Endodermal cell (in vitro differentiated cells): Measurements from ENCODE around the gene TECRL. TPM values are rescaled to one million over a fixed set of nuclear protein-coding genes. Genes with fewer than 3 reads are reported as not detected.

Experiments used
- DNase-seq: peaks from one replicate; pipeline ENCODE4 v3.0.0-alpha.2; 2017
- H3K27ac ChIP-seq: 2 replicates; pipeline ENCODE4 v1.5.1; 2013; ENCODE audit warnings: mild to moderate bottlenecking, low read depth, low read length, moderate library complexity
- H3K27me3 ChIP-seq: 2 replicates; pipeline ENCODE4 v1.6.1; 2013; ENCODE audit warnings: mild to moderate bottlenecking, low read length, moderate library complexity; ENCODE audit not compliant: insufficient read depth, control insufficient read depth, poor library complexity, severe bottlenecking
- H3K36me3 ChIP-seq: 2 replicates; pipeline ENCODE4 v1.7.0; 2013; ENCODE audit warnings: mild to moderate bottlenecking, low read length, moderate library complexity; ENCODE audit not compliant: control insufficient read depth, insufficient read depth
- H3K4me1 ChIP-seq: one replicate; pipeline ENCODE4 v1.7.0; 2013; ENCODE audit warnings: low read length; ENCODE audit not compliant: control insufficient read depth, insufficient read depth
- H3K4me3 ChIP-seq: 2 replicates; pipeline ENCODE4 v1.5.1; 2013; ENCODE audit warnings: mild to moderate bottlenecking, low read length, moderate library complexity
- H3K9ac ChIP-seq: 2 replicates; pipeline ENCODE4 v1.6.1; 2013; ENCODE audit warnings: mild to moderate bottlenecking, low read length, moderate library complexity; ENCODE audit not compliant: poor library complexity, severe bottlenecking; ENCODE audit errors: extremely low read depth
- H3K9me3 ChIP-seq: 2 replicates; pipeline ENCODE4 v1.6.1; 2013; ENCODE audit warnings: mild to moderate bottlenecking, low read length, moderate library complexity; ENCODE audit not compliant: control insufficient read depth
- H3K27ac Mint-ChIP-seq: 2 replicates; pipeline ENCODE4 v1.8.0; 2020; ENCODE audit warnings: mixed read lengths
- H3K27me3 Mint-ChIP-seq: 2 replicates; pipeline ENCODE4 v1.8.0; 2021; ENCODE audit warnings: mild to moderate bottlenecking, mixed read lengths; ENCODE audit not compliant: insufficient read depth
- H3K36me3 Mint-ChIP-seq: 2 replicates; pipeline ENCODE4 v1.8.0; 2020; ENCODE audit warnings: low read depth, mixed read lengths
- H3K4me1 Mint-ChIP-seq: 2 replicates; pipeline ENCODE4 v1.8.0; 2020; ENCODE audit warnings: mixed read lengths
- H3K4me3 Mint-ChIP-seq: 2 replicates; pipeline ENCODE4 v1.8.0; 2020; ENCODE audit warnings: mild to moderate bottlenecking, moderate library complexity, mixed read lengths
- H3K9me3 Mint-ChIP-seq: 2 replicates; pipeline ENCODE4 v1.8.0; 2020; ENCODE audit warnings: mild to moderate bottlenecking, mixed read lengths
- WGBS, 2 experiments: methylation state at CpG; one replicate each; pipeline versions ENCODE4 v1.1.5 to v1.1.7; 2013; ENCODE audit warnings: missing lambda C conversion rate in 2 of 2, mixed read lengths in 1 of 2; ENCODE audit not compliant: insufficient coverage in 1 of 2, insufficient read length in 1 of 2; 5-methylcytosine and 5-hydroxymethylcytosine counted together
- total RNA-seq, 2 donors: library from RNA; stranded (reverse); fragmentation: NEBNext Ultra II Directional in 1 of 2; extraction: Animal tissue kit (Norgen Biotek cat#: 25700) in 1 of 2; gene quantifications; 2 replicates in 1 of 2; 3 replicates in 1 of 2; pipeline ENCODE4 v1.2.1, GENCODE V29; 2021
- TF ChIP-seq, protein P1 (sequence below): fragments of 200-600 bp; sonication (generic); conservative IDR thresholded peaks from 2 replicates; pipeline ENCODE4 v1.5.0; 2021; ENCODE audit warnings: antibody characterized with exemption, mild to moderate bottlenecking

Gene TECRL
- total RNA-seq, 2 donors from 2014 or later = not detected

GRCh38 chr4:64417974-64418373 lies 8.7 kb upstream of the TECRL start:
- Histone ChIP-seq H3K9me3 (no peaks in the 10 kb centered on the region), H3K4me1 (no peaks in the 10 kb centered on the region), H3K27ac (no peak overlapping the region), H3K36me3 (no peaks in the 10 kb centered on the region), H3K27me3 (no peaks in the 10 kb centered on the region), H3K9ac (no peak overlapping the region), H3K4me3 (no peak overlapping the region)
- TF ChIP-seq, protein P1, sequence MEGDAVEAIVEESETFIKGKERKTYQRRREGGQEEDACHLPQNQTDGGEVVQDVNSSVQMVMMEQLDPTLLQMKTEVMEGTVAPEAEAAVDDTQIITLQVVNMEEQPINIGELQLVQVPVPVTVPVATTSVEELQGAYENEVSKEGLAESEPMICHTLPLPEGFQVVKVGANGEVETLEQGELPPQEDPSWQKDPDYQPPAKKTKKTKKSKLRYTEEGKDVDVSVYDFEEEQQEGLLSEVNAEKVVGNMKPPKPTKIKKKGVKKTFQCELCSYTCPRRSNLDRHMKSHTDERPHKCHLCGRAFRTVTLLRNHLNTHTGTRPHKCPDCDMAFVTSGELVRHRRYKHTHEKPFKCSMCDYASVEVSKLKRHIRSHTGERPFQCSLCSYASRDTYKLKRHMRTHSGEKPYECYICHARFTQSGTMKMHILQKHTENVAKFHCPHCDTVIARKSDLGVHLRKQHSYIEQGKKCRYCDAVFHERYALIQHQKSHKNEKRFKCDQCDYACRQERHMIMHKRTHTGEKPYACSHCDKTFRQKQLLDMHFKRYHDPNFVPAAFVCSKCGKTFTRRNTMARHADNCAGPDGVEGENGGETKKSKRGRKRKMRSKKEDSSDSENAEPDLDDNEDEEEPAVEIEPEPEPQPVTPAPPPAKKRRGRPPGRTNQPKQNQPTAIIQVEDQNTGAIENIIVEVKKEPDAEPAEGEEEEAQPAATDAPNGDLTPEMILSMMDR = no peak
- Mint-ChIP-seq H3K9me3 (no peaks in the 10 kb centered on the region), H3K4me3 (no peak overlapping the region), H3K4me1 (peaks cover 3% of the 10 kb centered on the region), H3K36me3 (no peaks in the 10 kb centered on the region), H3K27ac (peak overlapping the region; percentile 14), H3K27me3 (no peaks in the 10 kb centered on the region)
- 78% methylated on average over 1 of the region's 1 CpG; no CpG with 5 or more reads in 1 of the 2 experiments for WGBS, 2 experiments
- no peak for DNase-seq

- Histone ChIP-seq H3K27ac (no peak overlapping the region), H3K9me3 (no peaks in the 10 kb centered on the region), H3K4me1 (no peaks in the 10 kb centered on the region), H3K9ac (no peak overlapping the region), H3K27me3 (no peaks in the 10 kb centered on the region), H3K36me3 (no peaks in the 10 kb centered on the region), H3K4me3 (no peak overlapping the region)
- TF ChIP-seq, protein P1 = no peak
- Mint-ChIP-seq H3K27me3 (no peaks in the 10 kb centered on the region), H3K36me3 (no peaks in the 10 kb centered on the region), H3K9me3 (no peaks in the 10 kb centered on the region), H3K4me1 (peaks cover 25% of the 10 kb centered on the region), H3K4me3 (no peak overlapping the region), H3K27ac (no peak overlapping the region)
- WGBS, 2 experiments = no CpG with 5 or more reads among the region's 1 CpG
- DNase-seq = no peak
Observed at GRCh38 chr4:64407000-64407399, 2.2 kb downstream of the TECRL start.

DNA sequence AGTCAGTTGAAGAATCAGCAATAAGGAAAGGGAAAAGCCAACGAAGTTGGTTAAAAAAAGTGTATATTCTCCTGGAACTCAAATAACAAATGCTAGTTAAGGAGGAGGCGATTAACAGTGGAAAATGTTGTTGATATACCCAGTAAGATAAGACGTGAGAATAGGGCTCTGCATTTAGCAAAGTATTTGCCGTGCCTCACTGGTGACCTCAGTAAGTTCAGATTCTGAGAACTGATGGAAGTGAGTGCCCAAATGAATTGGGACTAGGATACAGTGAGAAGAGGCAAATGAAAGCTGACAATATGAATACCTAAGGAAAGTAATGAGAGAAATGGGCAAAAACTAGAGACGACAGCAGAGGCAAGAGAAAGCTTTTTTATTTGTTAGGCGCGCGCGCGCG lies 3.5 kb downstream of the TECRL start:
- Histone ChIP-seq H3K9me3 (peaks cover 3% of the 10 kb centered on the region), H3K4me3 (no peak overlapping the region), H3K9ac (no peak overlapping the region), H3K27ac (no peak overlapping the region), H3K4me1 (no peaks in the 10 kb centered on the region), H3K36me3 (no peaks in the 10 kb centered on the region), H3K27me3 (no peaks in the 10 kb centered on the region)
- TF ChIP-seq, protein P1 = no peak
- Mint-ChIP-seq H3K27me3 (no peaks in the 10 kb centered on the region), H3K4me1 (peaks cover 25% of the 10 kb centered on the region), H3K9me3 (peaks cover under 1% of the 10 kb centered on the region), H3K36me3 (no peaks in the 10 kb centered on the region), H3K27ac (no peak overlapping the region), H3K4me3 (no peak overlapping the region)
- DNase-seq = no peak
- WGBS, 2 experiments = 77 to 83% methylated on average over 4 to 6 of the region's 11 CpGs
